ENCODE results near the gene SLC2A10.

Gene SLC2A10

DNA sequence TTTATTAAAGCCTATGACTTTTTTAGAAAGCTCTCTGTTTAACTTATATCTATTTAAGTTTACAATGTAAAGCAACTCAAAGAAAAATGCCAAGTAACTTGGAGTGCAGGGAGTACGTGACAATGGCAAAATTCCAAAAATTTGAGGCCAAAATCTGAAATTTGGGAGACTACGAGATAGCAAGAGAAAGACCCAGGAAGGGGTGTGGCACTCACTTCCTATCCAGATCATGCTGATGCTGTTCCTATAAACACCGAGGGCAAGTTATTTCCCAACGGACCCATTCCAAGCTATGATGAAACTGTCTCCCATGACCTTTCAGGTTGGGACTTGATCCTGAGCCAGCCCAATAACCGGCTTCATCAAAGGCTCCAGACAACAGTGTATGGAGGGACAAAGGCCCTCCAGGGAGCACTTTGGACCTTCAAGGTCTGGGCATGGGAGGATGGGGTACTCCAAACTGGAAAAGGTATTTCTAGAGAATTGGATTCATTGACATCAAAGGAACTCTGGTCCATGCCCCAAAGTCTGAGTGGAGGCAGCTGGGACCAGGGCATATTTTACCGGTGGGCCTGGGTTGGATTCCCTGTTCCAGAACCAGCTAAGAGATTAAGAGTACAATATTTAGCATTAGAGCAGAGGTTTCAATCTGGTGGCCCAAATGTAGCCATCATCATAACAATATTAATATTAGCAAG lies 42.5 kb upstream of the SLC2A10 start:
- TF ChIP-seq, protein P1, sequence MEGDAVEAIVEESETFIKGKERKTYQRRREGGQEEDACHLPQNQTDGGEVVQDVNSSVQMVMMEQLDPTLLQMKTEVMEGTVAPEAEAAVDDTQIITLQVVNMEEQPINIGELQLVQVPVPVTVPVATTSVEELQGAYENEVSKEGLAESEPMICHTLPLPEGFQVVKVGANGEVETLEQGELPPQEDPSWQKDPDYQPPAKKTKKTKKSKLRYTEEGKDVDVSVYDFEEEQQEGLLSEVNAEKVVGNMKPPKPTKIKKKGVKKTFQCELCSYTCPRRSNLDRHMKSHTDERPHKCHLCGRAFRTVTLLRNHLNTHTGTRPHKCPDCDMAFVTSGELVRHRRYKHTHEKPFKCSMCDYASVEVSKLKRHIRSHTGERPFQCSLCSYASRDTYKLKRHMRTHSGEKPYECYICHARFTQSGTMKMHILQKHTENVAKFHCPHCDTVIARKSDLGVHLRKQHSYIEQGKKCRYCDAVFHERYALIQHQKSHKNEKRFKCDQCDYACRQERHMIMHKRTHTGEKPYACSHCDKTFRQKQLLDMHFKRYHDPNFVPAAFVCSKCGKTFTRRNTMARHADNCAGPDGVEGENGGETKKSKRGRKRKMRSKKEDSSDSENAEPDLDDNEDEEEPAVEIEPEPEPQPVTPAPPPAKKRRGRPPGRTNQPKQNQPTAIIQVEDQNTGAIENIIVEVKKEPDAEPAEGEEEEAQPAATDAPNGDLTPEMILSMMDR (IDR thresholded peaks at IDR 0.05; ENCODE audit: low read depth, low read length, missing control alignments): no peak

DNA sequence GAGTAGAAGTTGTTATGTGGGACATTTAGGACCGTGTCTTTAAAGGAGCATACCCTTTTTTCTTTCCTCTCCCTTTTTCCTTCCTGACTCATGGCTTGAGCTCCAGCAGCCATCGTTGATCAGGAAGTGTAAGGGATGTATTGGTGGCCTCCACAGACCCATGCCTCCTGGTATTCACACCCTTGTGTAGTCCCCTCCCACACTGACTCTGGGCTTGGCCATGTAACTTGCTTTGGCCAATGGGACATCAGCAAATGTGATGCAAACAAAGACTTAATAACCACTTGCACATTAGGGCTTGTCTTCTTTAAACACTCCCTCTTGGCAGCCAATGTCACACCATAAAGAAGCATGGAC lies 39.2 kb upstream of the SLC2A10 start:
- TF ChIP-seq, protein P1 (IDR thresholded peaks at IDR 0.05; ENCODE audit: low read depth, low read length, missing control alignments): no peak
- no peak for DNase-seq (ENCODE audit: extremely low read depth, low read depth)
- H3K4me3 ChIP-seq (replicated peaks; ENCODE audit: low read depth, low read length): no peak overlapping the region

More for the DNA sequence above, 42.5 kb upstream of the SLC2A10 start:
- DNase-seq (ENCODE audit: extremely low read depth, low read depth): no peak
- H3K4me3 ChIP-seq (replicated peaks; ENCODE audit: low read depth, low read length): no peak overlapping the region

DNA sequence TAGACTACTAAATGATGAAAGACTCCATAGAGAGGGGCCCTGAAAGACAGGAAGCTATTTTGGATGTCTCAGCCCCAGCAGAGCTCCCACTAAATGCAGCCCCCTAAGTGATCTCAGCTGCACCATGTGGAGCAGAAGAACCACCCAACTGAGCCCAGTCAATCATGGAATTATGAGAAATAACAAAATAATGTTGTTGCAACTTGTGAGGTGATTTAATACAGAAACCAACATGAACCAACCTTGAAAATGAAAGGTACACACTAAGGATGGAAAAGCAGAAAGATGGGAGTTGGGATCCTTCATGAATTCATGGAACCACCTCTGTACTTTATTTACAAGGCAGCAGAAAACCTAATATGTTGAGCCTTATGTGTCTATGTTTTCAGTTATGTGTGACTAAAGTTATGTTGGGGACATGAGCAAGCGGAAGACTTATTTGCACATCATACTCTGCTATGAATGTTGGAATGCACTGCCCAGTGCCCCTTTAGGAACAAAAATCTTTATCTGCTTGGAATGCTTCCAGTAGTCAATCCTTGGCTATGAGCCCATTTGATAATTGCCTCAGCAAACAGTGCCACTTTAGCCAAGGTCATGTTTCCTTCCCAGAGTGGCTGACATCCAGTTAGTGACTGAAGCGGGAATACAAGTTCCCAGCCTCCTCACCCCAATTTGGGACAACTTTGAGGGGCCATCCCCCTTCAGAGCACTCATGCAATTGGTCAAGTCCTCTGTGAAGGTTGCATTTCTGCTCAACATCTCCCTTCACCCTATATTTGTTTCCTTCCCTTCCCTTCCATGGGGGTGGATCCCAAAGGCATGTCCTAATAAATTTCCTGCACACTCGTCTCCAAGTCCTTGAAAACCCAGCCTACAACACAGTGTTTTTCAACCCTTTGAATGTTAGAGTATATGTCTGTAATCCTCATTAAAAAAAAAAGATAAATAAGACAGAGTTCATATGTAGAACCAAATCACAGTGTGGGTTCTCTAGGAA lies 38.6 kb upstream of the SLC2A10 start:
- no peak overlapping the region for H3K4me3 ChIP-seq (replicated peaks; ENCODE audit: low read depth, low read length)
- TF ChIP-seq, protein P1 (IDR thresholded peaks at IDR 0.05; ENCODE audit: low read depth, low read length, missing control alignments): no peak
- no peak for DNase-seq (ENCODE audit: extremely low read depth, low read depth)

DNA sequence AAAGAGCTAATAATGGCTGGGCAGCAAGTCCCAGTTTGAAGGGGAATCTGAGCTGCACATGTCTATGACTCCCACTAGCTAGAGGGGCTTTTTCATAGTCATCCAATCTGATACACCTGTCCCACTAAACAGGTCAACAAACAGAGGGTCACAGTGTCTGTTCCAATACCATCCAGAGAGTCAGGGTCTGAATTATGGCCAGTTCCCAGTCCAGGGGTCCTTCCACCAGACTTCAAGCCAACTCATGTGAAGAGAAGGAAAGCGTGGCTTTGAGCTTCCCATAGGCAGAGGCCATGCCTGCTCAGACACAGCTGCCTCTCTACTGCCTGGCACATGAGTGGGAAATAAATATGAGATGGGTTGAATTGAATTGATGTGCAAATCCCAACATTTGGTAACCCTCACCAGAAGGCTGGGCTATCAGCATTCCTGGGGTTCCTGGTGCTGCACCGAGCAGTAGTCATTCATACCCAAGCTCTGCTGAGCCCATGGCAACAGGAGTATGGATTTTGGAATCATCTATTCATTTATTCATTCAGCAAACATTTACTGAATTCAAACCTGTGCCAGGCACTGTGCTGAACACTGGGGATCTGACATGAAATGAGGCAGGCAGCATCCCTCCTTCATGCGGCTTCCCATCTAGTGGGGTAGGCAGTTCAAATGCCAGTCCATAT lies 37.4 kb upstream of the SLC2A10 start:
- DNase-seq (ENCODE audit: extremely low read depth, low read depth): no peak
- TF ChIP-seq, protein P1 (IDR thresholded peaks at IDR 0.05; ENCODE audit: low read depth, low read length, missing control alignments): no peak
- no peak overlapping the region for H3K4me3 ChIP-seq (replicated peaks; ENCODE audit: low read depth, low read length)

DNA sequence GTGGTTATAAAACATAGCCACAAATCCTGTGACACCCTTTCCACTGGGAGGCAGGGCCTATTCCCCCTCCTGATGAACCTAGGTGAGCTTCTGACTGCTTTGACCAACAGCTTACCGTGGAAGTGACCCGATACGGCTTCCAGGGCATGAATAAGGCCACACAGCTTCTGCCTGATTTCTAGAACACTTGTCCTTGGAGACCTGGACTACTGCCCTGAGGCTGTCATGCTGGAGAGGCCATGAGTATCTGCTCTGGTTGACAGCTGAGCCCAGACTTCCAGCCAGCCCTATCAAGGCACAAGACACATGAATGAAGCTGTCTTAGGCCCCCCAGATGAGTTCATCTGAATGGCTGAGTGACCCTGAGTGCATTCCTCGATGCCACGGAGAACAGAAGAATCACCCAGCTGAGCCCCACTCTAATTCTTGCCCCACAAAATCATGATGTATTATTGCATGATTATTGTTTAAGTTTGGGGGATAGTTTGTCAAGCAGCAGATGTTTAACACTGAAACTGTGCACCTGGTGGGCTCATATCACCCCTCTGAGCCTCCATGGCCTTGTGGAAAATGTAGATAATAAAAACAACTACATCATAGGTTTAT lies 36.8 kb upstream of the SLC2A10 start:
- TF ChIP-seq, protein P1 (IDR thresholded peaks at IDR 0.05; ENCODE audit: low read depth, low read length, missing control alignments): no peak
- no peak overlapping the region for H3K4me3 ChIP-seq (replicated peaks; ENCODE audit: low read depth, low read length)
- DNase-seq (ENCODE audit: extremely low read depth, low read depth): no peak
